NCI-H1930 (cell line): ENCODE measurements around the gene IPO11.
"Not testable (repeated sequence)": the region's sequence is repeated elsewhere in the genome, so short reads cannot be mapped to it uniquely, and the experiment has no call there.

Experiments
- DNase-seq, 2 experiments: peaks; one replicate each; lab custom pipeline; 2025; lab: John Stamatoyannopoulos, UW

IPO11 gene

DNA sequence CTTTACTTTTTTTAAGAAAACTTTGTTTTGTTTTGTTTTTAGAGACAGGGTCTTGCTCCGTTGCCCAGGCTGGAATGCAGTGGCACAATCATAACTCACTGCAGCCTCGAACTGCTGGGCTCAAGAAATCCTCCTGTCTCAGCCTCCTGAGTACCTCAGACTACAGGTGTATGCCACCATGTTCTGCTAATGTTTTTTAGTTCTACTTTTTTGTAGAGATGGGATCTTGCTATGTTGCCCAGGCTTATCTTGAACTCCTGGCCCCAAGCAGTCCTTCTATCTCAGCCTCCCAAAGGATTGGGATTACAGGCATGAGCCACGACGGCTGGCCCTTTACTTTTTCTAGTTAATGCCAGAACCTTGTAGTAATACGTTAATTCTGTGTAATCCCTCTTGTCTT, 36.0 kb downstream of the IPO11 start:
- no peak for DNase-seq

DNA sequence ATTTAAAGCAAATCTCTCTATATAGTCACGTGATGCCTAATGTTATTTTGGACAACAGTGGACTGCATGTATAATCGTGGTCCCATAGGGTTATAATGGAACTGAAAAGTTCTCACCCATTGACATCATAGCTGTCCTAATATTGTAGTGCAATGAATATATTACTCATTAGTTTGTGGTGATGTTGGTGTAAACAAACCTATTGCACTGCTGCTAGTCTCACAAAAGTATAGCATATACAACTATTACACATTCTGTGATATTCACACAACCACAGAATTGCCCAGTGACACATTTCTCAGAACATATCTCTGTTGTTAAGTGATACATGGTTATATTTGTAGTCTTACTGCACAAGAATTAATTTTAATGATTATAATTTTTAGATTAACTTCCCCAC, 37.7 kb downstream of the IPO11 start:
- DNase-seq, result no peak

DNA sequence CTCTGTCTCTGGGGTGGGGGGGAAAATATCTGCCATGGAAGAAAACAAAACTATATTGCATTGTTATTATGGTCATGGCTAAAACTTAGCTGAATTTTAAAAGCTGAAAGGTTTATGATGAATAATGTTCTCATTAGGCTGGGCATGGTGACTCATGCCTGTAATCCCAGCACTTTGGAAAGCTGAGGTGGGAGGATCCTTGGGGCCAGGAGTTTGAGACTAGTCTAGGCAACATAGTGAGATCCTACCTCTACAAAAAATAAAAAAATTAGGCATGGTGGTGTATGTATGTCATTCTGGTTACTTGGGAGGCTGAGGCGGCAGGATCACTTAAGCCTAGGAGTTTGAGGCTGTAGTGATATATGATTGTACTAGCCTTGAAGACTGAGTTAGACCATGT, 44.5 kb downstream of the IPO11 start:
- DNase-seq, result no peak

DNA sequence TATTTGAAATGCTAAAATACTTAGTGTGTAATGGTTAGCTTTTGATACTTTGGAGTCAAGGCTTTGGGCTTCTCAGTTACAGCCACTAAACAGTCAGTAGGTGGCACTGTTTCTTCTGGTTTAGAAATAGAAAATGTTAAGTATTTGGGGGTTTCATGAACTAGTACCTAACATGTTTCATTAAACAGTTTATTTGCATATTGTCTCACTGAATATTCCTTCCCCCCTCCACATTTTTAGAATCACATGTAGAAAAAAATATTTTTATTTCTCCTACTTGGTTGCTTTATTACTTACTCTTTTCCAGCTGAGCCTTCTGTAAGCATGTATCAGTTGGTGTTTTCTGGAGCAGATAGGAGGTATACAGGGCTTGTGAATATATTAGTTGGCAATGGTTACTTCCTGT, 48.0 kb downstream of the IPO11 start:
- DNase-seq, result peak in 1 of 2 experiments; percentile 2

DNA sequence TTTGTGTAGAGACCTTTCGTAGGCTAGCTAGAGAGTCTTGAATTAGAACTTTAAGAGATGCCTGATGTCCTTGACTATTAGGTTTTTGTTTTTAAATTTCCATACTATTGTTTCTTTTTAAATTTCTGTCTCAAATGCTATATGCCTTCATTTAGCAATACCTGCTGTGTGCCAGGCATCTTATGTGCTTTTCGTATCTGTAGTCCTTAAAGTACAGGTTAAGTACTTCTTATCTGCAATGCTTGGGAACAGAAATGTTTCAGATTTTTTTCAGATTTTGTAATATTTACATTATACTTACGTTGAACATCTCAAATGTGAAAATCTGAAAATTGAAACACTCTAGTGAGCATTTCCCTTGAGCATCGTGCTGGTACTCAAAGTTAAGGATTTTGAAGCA, 49.0 kb downstream of the IPO11 start:
- no peak for DNase-seq

DNA sequence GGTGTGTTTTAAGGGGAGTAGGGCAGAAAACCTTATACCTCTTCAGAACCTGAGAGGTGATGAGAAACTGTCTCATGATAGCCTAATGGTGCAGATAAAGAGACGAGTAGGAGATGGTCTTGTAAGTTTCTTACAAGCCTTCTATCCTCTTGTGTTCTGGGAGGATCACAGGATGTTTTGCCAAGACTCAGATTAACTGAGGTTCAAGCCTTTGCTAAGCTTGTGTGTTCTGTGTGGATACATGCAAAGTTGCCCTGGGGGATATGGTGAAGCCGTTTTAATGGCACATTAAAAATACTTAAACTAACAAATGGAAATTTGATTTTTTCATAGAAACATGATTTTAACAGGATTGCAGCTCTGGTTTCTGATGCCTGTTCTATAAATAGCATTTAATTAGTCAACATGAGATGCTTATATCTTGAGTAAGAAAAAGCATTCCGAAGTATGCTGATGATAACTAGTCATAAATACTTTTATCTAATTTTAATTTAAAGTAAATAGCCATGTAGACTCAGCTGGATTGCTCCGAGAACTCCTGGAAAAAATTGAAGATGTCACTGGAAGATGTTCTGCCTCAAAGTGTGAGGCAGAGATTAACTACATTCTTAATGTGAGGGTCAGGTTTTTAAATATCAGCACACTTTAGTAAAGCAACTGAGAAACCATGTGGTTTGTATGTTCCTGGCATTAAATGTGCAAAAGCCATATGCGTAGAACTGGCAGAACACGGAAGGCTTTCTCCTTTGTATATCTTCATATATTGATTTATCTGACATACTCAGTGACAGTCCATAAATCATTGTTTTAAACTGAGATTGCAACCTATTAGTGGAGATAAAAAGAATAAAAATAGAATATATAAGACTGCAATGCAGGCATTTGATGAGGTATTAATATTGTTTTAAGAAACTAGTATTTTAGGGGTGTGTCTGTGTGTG, 53.7 kb downstream of the IPO11 start:
- DNase-seq, result no peak

DNA sequence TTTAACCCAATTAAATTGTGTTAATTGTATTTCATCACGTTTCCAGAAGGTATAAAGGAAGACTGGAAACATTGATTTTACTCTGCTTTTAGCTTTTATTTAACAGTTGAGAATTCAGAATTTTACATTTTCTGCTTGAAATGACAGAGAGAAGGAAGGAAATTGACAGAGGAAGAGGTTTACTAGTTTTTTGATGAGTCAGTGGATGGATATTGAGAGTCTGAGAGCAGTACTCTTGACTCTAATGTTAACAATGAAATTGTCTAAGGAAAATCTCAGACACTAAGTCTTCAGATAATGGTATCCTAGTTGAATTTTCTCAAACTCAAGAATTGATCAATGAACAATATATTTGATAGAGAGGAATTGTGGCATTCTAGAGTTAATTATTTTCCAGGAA, 60.6 kb downstream of the IPO11 start:
- DNase-seq, result no peak

DNA sequence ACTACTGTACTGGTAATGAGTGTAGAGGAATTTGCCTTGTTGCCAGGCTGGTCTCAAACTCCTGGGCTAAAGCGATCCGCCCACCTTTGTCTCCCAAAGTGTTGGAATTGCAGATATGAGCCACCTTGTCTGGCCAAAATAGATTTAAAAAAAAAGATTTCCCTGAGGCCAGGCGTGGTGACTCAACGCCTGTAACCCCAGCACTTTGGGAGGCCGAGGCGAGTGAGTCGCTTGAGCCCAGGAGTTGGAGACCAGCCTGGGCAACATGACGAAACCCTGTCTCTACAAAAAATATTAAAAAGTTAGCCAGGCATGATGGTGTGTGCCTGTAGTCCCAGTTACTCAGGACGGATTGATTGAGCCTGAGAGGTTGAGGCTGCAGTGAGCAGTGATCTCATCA, 62.5 kb downstream of the IPO11 start:
- no peak for DNase-seq

DNA sequence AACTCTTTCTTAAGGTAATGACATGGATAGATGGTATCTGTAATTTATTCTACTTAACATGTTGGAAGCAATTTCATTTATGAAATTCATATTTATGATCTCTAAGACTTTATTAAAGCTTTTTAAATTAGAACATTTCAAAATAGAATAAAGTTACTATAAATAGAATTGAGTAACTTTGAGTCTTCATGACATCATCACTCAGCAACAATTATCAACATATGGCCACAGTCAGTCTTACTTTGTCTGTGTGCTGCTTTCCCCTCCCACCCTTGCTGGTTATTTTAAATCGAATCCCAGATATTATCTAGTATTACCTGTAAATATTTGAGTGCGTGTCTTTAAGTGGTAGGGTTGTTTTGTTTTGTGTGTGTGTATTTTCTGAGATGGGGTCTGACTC, 65.2 kb downstream of the IPO11 start:
- no peak for DNase-seq

DNA sequence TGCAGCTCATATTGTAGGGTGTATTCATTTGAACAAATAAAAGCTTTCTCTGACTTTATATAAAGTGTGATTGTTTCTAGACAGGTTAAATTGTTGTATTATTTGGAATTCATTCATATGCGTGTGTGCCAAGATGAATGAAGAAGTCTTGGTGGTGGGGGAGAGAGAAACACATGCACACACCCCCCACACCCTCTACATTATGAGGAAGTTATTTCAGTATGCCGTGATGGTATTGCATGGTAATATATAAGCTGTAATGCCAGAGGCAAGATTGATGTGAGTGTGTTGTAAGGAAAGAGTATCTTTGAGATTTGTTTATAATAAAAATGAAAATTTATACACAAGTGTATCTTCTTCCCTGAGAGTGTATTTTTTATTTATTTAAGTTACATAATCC, 71.0 kb downstream of the IPO11 start:
- no peak for DNase-seq

DNA sequence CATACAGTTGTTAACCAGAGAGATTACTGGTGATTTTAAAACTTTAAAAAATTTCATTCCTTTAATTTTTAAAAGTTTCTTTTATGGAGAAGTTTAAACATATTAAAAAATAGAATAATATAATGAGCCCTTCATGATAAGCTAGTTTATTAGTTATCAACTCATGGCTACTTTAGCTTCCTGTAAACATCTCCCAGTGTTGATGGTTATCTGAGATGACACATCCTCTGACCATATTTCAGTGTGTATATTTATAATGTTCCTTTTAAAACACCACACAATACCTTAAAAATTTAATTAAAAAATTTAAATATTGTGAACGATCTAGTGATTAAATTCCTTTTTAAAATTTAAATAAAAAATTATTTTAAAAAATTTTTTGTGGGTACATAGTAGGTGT, 74.1 kb downstream of the IPO11 start:
- no peak for DNase-seq

DNA sequence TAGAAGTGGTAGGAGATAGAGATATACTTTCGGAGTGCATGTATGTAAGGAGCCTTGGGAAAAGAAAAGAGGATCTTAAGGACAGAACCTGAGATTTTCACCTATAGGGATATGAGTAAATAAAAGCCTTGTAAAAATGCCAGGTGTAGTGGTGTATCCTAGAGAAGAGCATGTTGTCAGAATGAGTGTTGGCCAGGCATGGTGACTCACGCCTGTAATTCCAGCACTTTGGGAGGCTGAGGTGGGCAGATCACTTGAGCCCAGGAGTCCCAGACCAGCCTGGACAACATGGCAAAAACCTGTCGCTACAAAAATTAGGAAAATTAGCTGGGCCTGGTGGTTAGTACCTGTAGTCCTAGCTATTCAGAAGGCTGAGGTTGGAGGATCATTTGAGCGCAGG, 76.0 kb downstream of the IPO11 start:
- no peak for DNase-seq

DNA sequence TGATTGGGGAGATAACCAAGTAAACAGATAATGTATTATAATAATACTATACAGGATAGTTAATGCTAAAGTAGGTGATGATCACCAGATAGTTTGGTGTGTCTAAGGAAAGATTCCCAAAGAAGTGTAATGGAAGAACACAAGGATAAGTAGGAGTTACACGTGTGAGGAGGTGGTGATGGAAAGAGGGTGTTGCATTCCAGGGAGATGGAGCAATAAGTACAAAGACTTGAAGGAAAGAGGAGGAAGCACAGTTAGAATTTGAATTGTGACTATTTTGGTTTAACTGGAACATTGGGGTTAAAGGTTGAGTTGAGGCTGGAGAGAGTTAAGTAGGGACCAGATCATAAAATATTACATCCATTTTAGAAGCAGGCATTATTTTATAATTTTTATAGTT, 76.9 kb downstream of the IPO11 start:
- no peak for DNase-seq

DNA sequence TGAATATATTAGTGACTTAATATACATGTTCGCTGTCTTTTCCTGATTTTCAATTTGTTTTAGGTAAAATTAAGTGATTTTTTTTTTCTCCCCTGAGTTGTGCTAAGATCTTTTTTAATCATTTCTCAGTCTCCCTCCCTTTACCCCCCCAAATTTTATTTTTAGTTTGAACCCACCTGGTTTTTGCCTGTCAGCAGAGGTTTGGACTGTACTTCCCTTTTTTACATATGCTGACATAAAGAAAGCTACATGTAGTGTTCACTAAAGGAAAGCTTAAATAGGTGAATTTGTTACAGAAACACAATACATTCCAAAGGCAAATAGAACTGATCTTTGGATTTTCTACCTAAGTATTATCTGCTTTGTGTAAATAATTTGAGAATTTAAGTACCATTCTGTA, 82.2 kb downstream of the IPO11 start:
- DNase-seq, result no peak

DNA sequence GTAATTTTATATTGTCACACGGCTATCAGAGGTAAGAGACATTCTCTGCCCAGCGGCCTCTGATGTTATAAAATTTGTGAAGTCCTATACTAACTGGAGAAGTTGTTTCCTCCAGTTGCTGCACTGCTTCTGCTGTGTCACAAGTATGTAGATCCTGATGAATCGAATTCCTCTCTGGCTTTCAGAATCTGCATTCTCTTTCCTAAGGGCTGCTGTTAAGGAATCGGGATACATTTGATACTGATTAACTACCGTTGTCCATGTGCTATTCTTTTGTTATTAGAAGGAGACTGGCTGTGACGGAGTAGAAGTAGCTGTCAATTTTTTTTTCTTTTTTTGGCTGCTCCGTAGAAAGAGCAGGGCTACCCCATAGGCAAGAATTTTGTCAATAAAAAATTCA, 84.3 kb downstream of the IPO11 start:
- DNase-seq, result no peak

DNA sequence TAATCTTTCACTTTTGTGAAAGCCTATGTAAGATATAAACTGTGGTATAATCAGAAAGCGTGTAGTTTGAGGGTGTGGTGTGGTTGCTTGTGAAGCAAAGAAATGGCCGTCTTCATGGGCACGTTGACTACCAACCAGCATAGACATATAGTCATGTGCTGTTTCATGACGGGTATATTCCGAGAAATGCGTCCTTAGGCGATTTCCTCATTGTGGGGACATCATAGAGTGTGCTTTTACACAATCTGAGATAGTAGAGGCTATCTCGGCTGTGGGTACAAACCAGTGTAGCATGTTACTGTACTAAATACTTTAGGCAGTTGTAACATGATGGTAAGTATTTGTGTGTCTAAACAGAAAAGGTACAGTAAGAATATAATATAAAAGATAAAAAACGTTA, 86.4 kb downstream of the IPO11 start:
- no peak for DNase-seq

DNA sequence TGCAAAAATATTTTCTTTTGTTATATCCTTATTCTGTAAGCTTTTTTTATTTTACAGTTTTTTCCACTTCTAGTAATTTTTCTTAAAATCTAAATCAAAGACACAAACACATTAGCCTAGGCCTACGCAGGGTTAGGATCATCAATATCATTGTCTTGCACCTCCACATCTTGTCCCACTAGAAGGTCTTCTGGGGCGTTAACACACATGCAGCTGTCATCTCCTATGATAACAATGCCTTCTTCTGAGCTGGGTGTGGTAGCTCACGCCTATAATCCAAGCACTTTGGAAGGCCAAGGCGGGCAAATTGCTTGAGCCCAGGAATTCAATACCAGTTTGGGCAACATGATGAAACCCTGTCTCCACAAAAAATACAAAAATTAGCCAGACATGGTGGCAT, 87.2 kb downstream of the IPO11 start:
- no peak for DNase-seq

DNA sequence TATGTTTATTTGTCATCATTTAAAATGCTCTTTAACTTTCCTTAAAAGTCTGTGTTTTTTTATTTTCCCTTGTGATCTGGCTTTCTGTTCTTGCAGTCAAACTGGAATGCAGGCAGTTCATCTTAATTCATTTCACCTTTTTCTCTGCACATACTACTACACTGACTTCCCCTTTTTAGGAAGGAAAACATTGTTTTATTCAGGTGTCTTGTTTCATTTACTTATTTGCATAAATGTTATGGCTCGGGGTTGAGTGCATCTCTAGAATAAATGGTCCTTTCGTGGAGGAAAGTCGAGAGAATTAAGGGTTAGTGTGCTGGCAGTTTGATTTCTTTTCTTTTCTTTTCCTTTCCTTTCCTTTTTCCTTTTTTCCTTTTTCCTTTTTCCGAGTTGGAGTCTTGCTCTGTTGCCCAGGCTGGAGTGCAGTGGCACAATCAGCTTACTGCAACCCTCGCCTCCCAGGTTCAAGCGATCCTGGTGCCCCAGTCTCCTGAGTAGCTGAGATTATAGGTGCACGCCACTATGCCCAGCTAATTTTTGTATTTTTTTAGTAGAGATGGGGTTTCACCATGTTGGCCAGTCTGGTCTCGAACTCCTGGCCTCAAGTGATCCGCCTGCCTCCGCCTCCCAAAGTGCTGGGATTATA, 90.0 kb downstream of the IPO11 start:
- no peak for DNase-seq

DNA sequence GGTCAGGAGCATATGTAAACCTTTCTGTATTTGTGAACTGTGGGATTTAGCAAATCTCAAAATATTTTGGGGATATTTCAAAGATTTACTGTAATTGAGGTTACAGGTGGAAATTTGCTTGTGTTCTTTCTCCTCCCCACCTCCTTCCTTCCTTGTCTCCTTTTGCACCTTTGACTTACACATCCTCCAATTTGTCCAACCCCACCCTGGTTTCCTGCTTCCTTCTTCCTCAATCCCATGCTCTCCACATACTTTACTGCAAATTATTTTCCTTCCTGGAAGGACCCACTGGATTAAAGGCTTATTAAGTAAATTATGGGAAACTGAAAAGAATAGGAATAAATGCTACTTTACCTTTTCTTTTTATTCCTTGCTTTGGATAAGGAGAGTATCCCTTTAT, 91.6 kb downstream of the IPO11 start:
- DNase-seq, result no peak

DNA sequence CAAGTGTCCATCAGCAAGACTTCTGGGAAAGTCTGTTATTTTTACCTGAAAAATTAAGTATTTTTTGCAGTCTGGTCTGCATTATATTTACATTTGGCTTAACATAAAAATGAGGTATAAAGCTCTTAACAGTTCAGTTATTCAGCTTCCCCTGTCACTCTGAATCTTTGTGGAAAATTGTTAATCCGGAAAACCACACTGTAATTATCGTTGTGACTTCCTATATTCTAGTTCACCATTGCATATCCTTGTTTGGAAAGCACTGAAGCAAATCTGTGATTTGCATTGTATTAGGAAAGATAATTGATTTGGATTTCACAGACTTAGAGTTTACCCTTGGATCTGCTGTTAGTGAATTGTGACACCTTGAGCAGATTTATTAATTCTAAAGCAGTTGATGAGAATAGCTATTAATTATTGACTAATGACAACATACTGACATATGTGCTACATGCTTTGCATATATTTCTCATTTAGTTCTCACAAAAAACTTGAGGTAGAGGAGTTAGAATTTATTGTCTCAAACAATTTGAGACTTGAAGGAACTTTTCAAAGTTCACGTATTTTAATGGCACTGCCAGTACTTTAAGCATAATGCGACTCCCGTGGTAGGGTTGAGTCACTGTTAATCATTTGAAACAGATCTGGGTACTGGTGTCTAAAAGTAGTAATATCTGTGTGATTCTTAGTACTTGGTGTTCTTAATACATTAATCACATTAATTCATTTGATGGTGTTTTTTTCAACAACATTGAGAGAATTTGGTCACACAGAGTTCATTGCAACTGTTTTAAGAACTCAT, 94.3 kb downstream of the IPO11 start:
- DNase-seq, result no peak

DNA sequence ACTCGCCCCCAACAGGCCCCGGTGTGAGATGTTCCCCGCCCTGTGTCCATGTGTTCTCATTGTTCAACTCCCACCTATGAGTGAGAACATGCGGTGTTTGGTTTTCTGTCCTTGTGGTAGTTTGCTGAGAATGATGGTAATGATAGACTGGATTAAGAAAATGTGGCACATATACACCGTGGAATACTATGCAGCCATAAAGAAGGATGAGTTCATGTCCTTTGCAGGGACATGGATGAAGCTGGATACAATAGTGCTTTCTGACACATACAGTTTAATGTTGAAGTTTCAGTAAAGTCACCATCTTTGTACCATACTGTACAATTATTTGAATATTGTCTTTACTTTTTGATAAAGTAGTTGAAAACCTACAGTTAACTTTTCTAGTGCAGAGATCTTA, 96.2 kb downstream of the IPO11 start:
- DNase-seq, result not testable (repeated sequence)

DNA sequence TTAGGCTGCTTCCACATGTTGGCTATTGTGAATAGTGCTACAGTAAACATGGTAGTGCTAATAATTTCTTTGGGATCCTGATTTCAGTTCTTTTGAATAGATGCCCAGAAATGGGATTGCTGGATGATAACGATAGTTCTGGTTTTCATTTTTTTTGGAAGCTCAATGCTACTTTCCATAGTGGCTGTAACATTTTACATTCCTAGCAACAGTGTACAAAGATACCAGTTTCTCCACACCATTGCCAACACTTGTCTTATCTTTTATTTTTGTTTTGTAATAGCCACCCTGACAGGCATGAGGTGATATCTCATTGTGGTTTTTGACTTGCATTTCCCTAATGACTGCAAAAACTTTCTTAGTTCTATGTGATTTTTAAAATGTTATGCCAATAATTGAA, 97.2 kb downstream of the IPO11 start:
- no peak for DNase-seq

DNA sequence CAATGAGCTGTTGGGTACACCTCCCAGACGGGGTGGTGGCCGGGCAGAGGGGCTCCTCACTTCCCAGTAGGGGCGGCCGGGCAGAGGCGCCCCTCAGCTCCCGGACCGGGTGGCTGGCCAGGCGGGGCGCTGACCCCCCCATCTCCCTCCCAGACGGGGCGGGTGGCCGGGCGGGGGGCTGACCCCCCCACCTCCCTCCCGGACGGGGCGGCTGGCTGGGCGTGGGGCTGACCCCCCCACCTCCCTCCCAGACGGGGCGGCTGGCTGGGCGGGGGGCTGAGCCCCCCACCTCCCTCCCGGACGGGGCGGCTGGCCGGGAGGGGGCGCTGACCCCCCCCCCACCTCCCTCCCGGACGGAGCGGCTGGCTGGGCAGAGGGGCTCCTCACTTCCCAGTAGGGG, 100.5 kb downstream of the IPO11 start:
- DNase-seq, result not testable (repeated sequence)
